Activated CD4-positive, CD25-positive, alpha-beta regulatory T cell treated with anti-CD3 and anti-CD28 coated beads, Interleukin-2, amount 50 U/mL, for 72 hours (primary cell): ENCODE data around the gene NLRX1.
"Not testable (repeated sequence)": the region's sequence is repeated elsewhere in the genome, so short reads cannot be mapped to it uniquely, and the experiment has no call there.

Source experiments
- DNase-seq: peaks from one replicate; pipeline ENCODE4 v3.0.0; 2021

Gene NLRX1

GRCh38 chr11:119218141-119218878 lies 49.8 kb downstream of the NLRX1 start:
- DNase-seq: no peak

GRCh38 chr11:119222308-119222707 lies 53.8 kb downstream of the NLRX1 start:
- DNase-seq: no peak

- no peak for DNase-seq
Observed at GRCh38 chr11:119222891-119223290, 54.4 kb downstream of the NLRX1 start.

- no peak for DNase-seq
Observed at GRCh38 chr11:119223856-119224255, 55.3 kb downstream of the NLRX1 start.

- not testable (repeated sequence) for DNase-seq
Observed at GRCh38 chr11:119228535-119229287, 60.2 kb downstream of the NLRX1 start.

GRCh38 chr11:119229288-119229672 lies 60.8 kb downstream of the NLRX1 start:
- no peak for DNase-seq

GRCh38 chr11:119229741-119230140 lies 61.2 kb downstream of the NLRX1 start:
- no peak for DNase-seq
